Right renal cortex interstitium (tissue), 3 donors: ENCODE data around the gene PACS2. TPM values are rescaled to one million over a fixed set of nuclear protein-coding genes. Genes with fewer than 3 reads are reported as not detected.

Experiments used
- DNase-seq, 3 donors: peaks; one replicate each; pipeline ENCODE4 v3.0.0-alpha.2; 2013; ENCODE audit warnings: low read depth in 3 of 3, low spot score in 2 of 3
- polyA plus RNA-seq, 3 donors: library from polyadenylated mRNA; unstranded; fragments of 120-200 nt; gene quantifications; one replicate each; pipeline ENCODE4 v1.2.1, GENCODE V29; 2013; ENCODE audit not compliant: insufficient read length in 3 of 3

The PACS2 gene
- polyA plus RNA-seq, 3 donors: 52.7 to 54.5 (median 53.1) TPM

- DNase-seq: no peak
Measured at GRCh38 chr14:105395538-105395854, 80.9 kb downstream of the PACS2 start.

GRCh38 chr14:105397350-105397931 is 82.9 kb downstream of the PACS2 start:
- DNase-seq: no peak

GRCh38 chr14:105398044-105398725 is 83.6 kb downstream of the PACS2 start, which contains the start of gene TEX22:
Gene TEX22, plus strand, starts transcription at chr14:105398538. Its CDS starts 803 bp downstream, at chr14:105399341.
- peak; percentile 66 to 73 (median 73) for DNase-seq

DNA sequence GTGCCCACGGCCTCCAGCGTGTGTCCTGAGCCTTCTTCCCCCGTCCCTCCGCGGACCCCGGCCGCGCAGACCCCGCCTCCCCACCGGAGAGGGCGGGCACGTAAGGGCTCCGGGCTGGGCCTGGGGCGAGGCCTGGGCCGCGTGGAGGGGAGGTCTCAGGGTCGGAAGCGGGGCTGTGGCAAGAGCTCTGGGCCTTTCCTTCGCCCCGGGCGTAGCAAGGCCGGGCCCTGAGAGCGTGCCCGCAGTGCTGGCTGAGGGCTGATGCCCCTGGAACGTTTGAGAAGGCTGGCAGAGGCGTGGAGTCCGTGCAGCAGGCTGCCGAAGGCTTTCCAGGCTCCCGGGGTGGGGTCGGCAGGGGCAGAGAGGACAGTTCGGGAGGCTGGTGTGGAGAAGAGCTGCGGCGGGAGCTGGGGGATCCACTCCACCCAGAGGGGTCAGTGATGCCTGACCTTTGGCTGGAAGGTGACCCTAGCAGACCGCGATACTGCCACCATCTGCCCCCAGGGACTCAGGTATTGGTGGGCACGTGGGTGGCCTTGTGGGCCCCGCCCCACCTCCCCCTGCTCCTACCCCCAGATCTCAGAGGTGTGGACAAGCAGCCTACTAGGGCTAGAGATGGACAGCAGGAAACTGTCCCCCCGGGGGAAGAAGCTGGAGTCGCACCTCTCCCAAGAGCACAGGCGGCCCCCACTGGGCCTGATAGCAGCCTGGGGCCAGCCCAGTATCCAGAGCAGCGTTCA is 84.3 kb downstream of the PACS2 start:
- no peak for DNase-seq

- no peak for DNase-seq
Measured at GRCh38 chr14:105399466-105399775, 84.9 kb downstream of the PACS2 start.

GRCh38 chr14:105400016-105400415 is 85.5 kb downstream of the PACS2 start:
- DNase-seq: no peak

DNA sequence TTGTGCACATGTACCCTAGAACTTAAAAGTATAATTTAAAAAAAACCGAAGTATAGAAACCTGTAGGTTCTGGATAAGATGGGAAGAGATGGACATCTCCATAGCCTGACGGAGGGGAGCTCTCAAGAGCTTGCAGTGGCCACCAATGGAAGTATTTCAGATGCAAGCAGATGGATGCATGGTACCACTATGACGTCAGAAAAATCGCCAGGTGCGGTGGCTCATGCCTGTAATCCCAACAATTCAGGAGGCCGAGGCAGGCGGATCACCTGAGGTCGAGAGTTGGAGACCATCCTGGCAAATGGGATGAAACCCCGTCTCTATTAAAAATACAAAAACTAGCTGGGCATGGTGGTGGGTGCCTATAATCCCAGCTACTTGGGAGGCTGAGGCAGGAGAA is 87.2 kb downstream of the PACS2 start:
- DNase-seq: no peak

DNA sequence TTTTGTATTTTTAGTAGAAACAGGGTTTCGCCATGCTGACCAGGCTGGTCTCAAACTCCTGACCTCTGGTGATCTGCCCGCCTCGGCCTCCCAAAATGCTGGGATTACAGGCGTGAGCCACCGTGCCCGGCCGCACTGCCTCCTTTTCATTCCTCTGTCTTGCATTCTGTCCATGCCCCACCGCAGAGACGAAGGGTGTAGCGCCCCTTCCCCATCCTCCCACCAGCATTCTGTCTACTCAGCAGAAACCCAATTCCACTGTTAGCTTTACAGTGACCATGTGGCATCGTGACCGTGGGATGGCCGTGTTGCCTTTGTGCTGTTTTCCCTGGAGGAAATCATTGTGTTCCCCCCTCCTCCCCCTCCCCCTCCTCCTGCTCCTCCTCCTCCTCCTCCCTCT is 94.0 kb downstream of the PACS2 start:
- no peak for DNase-seq

DNA sequence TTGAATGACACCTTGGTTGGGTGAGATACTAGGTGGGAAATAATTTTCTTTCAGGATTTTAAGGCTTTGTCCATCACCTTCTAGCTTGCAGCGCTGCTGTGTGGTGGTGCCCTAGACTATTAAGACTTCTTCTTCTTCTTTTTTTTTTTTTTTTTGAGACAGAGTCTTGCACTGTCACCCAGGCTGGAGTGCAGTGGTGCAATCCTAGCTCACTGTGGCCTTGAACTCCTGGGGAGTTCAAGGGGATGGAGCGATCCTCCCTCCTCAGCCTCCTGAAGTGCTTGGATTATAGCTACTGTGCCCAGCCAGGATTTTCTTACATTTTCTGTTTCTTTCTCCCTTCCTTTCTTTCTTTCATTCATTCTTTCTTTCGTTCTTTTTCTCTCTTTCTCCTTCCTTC is 94.8 kb downstream of the PACS2 start:
- DNase-seq: no peak

DNA sequence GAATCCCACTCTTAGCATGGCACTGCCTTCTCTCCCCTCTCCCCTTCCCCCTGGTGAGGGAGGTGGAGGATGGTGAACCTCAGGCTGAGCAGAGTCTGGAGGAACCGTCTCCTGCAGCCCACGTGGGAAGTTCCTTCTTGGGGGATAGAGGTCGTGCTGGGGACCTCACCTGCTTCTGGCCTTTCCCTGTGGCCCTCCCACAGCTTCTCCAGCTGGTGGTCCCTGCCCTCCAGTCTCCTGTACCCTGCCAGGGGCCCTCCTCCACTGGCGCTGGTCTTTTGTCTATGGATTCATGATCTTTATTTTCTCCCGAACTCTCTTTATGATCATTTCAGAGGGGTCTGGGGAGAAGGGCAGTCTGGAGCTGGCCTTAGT is 96.1 kb downstream of the PACS2 start:
- no peak for DNase-seq

DNA sequence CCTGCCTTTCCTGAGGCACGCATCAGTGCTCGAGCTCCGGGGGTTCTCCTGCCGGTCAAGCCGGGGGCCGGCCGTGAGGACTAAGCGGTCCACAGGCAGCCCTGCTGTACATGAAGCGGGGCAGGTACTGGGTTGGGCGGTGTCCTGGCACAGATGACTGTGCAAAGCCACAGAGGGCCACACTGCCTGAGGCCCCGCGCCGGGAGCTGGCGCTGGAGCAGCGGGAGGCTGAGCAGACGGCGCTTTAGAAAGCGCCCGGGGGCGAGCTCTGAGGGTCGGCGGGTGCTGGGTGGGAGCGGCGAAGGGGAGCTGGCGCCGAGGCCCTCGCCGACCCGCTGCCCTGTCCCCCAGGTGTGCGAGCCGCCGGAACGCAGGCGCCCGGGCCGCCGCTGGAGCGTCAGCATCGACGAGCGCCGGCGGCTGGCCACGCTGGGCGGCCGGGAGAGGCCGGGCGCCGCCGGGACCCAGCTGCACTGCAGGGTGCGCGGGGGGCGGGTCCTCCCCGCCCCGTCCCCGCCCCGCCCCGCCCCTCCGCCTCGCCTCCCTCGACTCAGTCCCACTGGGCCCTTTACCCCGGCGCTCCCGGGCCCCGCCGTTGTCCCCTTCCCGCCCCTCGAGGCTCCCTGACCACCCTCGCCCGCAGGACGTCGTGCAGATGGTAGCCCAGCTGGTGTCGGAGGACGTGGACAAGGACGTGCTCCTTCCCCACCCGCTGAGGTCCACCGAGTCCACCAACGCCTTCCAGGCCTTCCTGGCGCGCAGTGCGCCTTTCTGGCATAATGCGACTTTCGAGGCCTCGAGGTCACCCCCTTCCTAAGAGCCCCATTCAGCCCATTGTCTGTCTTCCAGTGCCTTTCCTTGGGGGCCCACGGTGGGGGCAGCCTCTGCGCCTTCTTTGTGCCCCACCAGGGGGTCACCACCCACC is 96.7 kb downstream of the PACS2 start:
- no peak for DNase-seq

GRCh38 chr14:105411985-105412770 is 97.6 kb downstream of the PACS2 start:
- no peak for DNase-seq

- no peak for DNase-seq
Measured at GRCh38 chr14:105412771-105413543, 98.4 kb downstream of the PACS2 start.

GRCh38 chr14:105413544-105413886 is 99.0 kb downstream of the PACS2 start:
- DNase-seq: no peak

DNA sequence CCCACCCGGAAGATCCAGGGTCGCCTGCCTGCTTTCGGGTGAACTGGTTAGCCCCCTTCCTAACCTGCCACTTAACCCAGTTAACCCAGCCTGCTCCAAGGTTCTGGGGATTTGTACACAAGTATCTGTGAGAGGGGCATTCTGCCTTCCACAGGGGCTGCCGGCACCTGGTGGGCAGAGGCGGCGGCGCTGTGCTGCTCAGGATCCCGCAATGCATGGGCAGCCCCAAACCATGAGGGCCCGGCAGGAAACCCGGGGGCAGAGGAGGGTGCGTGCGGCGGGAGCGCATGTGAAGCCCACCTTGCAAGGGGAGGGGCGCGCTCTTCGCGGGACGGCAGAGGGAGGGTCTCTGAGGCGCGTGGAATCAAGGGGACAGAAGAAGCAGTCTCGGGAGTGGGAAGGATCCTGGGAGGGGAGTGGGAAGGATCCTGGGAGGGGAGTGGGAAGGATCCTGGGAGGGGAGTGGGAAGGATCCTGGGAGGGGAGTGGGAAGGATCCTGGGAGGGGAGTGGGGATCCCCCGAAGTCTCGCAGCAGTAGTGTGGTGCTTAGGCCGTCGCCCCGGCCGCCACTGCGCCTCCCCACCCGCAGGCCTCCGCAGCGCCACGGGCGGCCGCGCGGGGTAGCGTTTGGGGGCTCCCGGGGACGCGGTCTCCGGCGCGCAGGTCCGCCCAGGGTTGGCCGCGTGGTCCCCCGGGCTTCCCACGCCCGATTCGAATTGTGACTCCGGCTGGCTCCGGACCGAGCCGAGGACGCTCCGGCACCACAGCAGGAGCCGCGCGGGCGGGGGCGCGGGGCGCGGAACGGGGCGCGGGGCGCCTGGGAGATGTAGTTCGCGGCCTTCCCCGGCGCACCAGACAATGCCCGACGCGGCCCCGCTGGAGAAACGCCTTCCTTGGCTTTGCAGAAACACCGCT is 100.2 kb downstream of the PACS2 start:
- DNase-seq: peak in 1 of 3 donors; percentile 34

- DNase-seq: no peak
Measured at GRCh38 chr14:105415481-105416428, 101.2 kb downstream of the PACS2 start.

- no peak for DNase-seq
Measured at GRCh38 chr14:105416671-105417070, 102.1 kb downstream of the PACS2 start.
